ENCODE results near the gene KRI1.

Gene KRI1

DNA sequence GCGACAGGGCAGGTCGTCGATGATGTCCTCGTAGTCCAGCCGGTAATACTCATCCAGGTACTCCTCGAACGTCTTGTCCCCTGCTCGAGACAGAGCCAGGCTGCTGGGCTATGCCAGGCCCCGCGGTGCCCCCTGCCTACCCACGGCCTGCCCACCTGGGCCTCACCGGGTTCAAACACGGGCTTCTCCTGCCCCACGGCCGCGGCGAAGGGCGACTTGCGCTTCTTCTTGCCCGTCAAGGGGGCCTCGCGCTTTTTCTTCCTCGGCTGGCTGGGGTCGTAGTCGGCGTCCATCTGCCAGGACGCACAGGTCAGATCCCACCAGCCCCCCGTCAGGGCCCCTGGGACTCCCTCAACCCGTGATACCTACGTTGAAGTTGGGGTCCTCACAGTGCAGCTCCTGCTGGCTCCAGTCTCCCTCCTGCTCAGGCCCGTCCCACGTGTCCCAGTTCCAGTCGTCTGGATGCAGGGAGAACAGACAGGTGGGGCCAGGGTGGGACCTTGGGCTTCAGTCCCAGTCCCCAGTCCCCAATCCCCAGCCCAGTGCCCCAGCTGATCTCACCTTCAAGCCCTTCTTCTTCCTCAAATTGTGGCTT, 8.1 kb downstream of the KRI1 start:
- DNase-seq (ENCODE audit: low spot score): no peak
- in situ Hi-C loops (cut with MboI; ENCODE audit: low sequenced_read_pairs, unreplicated experiment): no loop called here
- TF ChIP-seq, protein P1, sequence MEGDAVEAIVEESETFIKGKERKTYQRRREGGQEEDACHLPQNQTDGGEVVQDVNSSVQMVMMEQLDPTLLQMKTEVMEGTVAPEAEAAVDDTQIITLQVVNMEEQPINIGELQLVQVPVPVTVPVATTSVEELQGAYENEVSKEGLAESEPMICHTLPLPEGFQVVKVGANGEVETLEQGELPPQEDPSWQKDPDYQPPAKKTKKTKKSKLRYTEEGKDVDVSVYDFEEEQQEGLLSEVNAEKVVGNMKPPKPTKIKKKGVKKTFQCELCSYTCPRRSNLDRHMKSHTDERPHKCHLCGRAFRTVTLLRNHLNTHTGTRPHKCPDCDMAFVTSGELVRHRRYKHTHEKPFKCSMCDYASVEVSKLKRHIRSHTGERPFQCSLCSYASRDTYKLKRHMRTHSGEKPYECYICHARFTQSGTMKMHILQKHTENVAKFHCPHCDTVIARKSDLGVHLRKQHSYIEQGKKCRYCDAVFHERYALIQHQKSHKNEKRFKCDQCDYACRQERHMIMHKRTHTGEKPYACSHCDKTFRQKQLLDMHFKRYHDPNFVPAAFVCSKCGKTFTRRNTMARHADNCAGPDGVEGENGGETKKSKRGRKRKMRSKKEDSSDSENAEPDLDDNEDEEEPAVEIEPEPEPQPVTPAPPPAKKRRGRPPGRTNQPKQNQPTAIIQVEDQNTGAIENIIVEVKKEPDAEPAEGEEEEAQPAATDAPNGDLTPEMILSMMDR (IDR thresholded peaks at IDR 0.05; ENCODE audit: borderline replicate concordance, control extremely low read depth, extremely low read depth, insufficient read depth, missing control alignments): no peak

- TF ChIP-seq, protein P1 (IDR thresholded peaks at IDR 0.05; ENCODE audit: borderline replicate concordance, control extremely low read depth, extremely low read depth, insufficient read depth, missing control alignments): no peak
- in situ Hi-C loops (cut with MboI; ENCODE audit: low sequenced_read_pairs, unreplicated experiment): no loop called here
- no peak for DNase-seq (ENCODE audit: low spot score)
These were observed 10.2 kb downstream of the KRI1 start for GRCh38 chr19:10555610-10555973.

GRCh38 chr19:10554760-10555609, 10.8 kb downstream of the KRI1 start:
- in situ Hi-C loops (cut with MboI; ENCODE audit: low sequenced_read_pairs, unreplicated experiment): no loop called here
- no peak for DNase-seq (ENCODE audit: low spot score)
- TF ChIP-seq, protein P1 (IDR thresholded peaks at IDR 0.05; ENCODE audit: borderline replicate concordance, control extremely low read depth, extremely low read depth, insufficient read depth, missing control alignments): no peak

GRCh38 chr19:10553943-10554381, 11.8 kb downstream of the KRI1 start:
- peak; percentile 80 for DNase-seq (ENCODE audit: low spot score)
- TF ChIP-seq, protein P1 (IDR thresholded peaks at IDR 0.05; ENCODE audit: borderline replicate concordance, control extremely low read depth, extremely low read depth, insufficient read depth, missing control alignments): no peak
- in situ Hi-C loops (cut with MboI; ENCODE audit: low sequenced_read_pairs, unreplicated experiment): no loop called here

- DNase-seq (ENCODE audit: low spot score): no peak
- in situ Hi-C loops (cut with MboI; ENCODE audit: low sequenced_read_pairs, unreplicated experiment): no loop called here
- TF ChIP-seq, protein P1 (IDR thresholded peaks at IDR 0.05; ENCODE audit: borderline replicate concordance, control extremely low read depth, extremely low read depth, insufficient read depth, missing control alignments): no peak
These were observed 12.6 kb downstream of the KRI1 start for GRCh38 chr19:10553087-10553667.

GRCh38 chr19:10552510-10553053, 13.2 kb downstream of the KRI1 start:
- TF ChIP-seq, protein P1 (IDR thresholded peaks at IDR 0.05; ENCODE audit: borderline replicate concordance, control extremely low read depth, extremely low read depth, insufficient read depth, missing control alignments): no peak
- no peak for DNase-seq (ENCODE audit: low spot score)
- in situ Hi-C loops (cut with MboI; ENCODE audit: low sequenced_read_pairs, unreplicated experiment): no loop called here
